Stimulated activated CD8-positive, alpha-beta memory T cell treated with anti-CD3 and anti-CD28 coated beads, Interleukin-4, amount 100 ng/mL, for 1 hour (primary cell): ENCODE measurements around the gene CISD2.
"Not testable (repeated sequence)": the region's sequence is repeated elsewhere in the genome, so short reads cannot be mapped to it uniquely, and the experiment has no call there.

ENCODE experiments used
- DNase-seq, 2 donors: peaks; one replicate each; pipeline ENCODE4 v3.0.0-alpha.2; 2020; ENCODE audit warnings: low read depth in 2 of 2, low spot score in 1 of 2

The CISD2 gene

GRCh38 chr4:102868781-102869568 is at the start of gene CISD2:
CISD2 (plus strand) TSS chr4:102868992; CDS start chr4:102869085, 93 bp downstream.
- peak; percentile 74 to 80 for DNase-seq

- DNase-seq, result not testable (repeated sequence)
Measured at GRCh38 chr4:102819100-102819499, 49.7 kb upstream of the CISD2 start.

- no peak for DNase-seq
Measured at GRCh38 chr4:102819588-102820365, 49.0 kb upstream of the CISD2 start.

- no peak for DNase-seq
Measured at GRCh38 chr4:102823464-102823863, 45.3 kb upstream of the CISD2 start.

GRCh38 chr4:102823897-102824296 is 44.9 kb upstream of the CISD2 start:
- DNase-seq, result no peak

- no peak for DNase-seq
Measured at GRCh38 chr4:102824398-102824797, 44.4 kb upstream of the CISD2 start.

GRCh38 chr4:102825261-102826091 is 43.3 kb upstream of the CISD2 start:
- DNase-seq, result no peak

GRCh38 chr4:102826105-102826889 is 42.5 kb upstream of the CISD2 start:
- peak in 1 of 2 donors; percentile 24 for DNase-seq

- peak; percentile 91 to 92 for DNase-seq
Measured at GRCh38 chr4:102826890-102827673, 41.7 kb upstream of the CISD2 start, which contains the start of gene UBE2D3. UBE2D3 (minus strand) TSS chr4:102827551; CDS start chr4:102826508, 1,043 bp downstream.

- DNase-seq, result peak; percentile 97
Measured at GRCh38 chr4:102827674-102828496, 40.9 kb upstream of the CISD2 start.

- DNase-seq, result no peak
Measured at GRCh38 chr4:102828497-102828808, 40.3 kb upstream of the CISD2 start.

GRCh38 chr4:102829803-102830202 is 39.0 kb upstream of the CISD2 start:
- no peak for DNase-seq

GRCh38 chr4:102832105-102832504 is 36.7 kb upstream of the CISD2 start:
- no peak for DNase-seq

GRCh38 chr4:102832667-102833066 is 36.1 kb upstream of the CISD2 start:
- DNase-seq, result no peak

GRCh38 chr4:102836596-102836995 is 32.2 kb upstream of the CISD2 start:
- no peak for DNase-seq

- DNase-seq, result no peak
Measured at GRCh38 chr4:102842367-102842766, 26.4 kb upstream of the CISD2 start.

- DNase-seq, result no peak
Measured at GRCh38 chr4:102843273-102843672, 25.5 kb upstream of the CISD2 start.

- no peak for DNase-seq
Measured at GRCh38 chr4:102843938-102844337, 24.9 kb upstream of the CISD2 start.

- DNase-seq, result no peak
Measured at GRCh38 chr4:102847687-102848086, 21.1 kb upstream of the CISD2 start.
